ENCODE measurements around the gene SMAD3. TPM values are rescaled to one million over a fixed set of nuclear protein-coding genes. Genes with fewer than 3 reads are reported as not detected.

Gene SMAD3
- total RNA-seq, 6 experiments from 2014 or later: 9.2 to 34.0 (median 14.4) TPM

DNA sequence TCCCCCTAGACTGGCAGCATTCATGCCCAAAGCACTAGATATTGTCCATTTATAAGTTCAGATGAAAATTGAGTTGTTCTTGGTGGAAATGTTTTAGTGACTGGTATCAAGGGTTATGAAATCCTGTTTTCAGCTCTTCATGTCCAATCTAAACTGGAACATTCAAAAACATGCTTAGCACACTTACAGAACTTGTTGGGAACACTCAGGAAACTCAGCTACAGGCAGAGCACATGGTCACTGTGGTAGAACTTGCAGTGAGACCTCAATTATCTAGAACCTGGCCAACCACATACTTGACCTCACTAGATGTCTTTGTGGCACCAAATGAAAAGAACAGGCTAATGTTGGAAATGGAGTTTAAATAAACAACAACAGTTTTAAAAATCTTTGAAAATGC is 88.8 kb downstream of the SMAD3 start:
- DNase-seq (no peak), ATAC-seq (no peak)
- TF ChIP-seq, protein P1, sequence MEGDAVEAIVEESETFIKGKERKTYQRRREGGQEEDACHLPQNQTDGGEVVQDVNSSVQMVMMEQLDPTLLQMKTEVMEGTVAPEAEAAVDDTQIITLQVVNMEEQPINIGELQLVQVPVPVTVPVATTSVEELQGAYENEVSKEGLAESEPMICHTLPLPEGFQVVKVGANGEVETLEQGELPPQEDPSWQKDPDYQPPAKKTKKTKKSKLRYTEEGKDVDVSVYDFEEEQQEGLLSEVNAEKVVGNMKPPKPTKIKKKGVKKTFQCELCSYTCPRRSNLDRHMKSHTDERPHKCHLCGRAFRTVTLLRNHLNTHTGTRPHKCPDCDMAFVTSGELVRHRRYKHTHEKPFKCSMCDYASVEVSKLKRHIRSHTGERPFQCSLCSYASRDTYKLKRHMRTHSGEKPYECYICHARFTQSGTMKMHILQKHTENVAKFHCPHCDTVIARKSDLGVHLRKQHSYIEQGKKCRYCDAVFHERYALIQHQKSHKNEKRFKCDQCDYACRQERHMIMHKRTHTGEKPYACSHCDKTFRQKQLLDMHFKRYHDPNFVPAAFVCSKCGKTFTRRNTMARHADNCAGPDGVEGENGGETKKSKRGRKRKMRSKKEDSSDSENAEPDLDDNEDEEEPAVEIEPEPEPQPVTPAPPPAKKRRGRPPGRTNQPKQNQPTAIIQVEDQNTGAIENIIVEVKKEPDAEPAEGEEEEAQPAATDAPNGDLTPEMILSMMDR (IDR thresholded peaks at IDR 0.05): no peak
- no peak for TF ChIP-seq POLR2A (IDR thresholded peaks at IDR 0.05)
- Histone ChIP-seq H3K27me3 (no peaks in the 10 kb centered on the region), H3K36me3 (no peaks in the 10 kb centered on the region), H3K4me1 (peaks cover 0 to 23% (median 12%) of the 10 kb centered on the region in 4 donors), H3K4me3 (no peak overlapping the region), H3K27ac (no peak overlapping the region), H3K9me3 (no peaks in the 10 kb centered on the region)
- intact Hi-C loops (cut with DNase I): no loop called here

DNA sequence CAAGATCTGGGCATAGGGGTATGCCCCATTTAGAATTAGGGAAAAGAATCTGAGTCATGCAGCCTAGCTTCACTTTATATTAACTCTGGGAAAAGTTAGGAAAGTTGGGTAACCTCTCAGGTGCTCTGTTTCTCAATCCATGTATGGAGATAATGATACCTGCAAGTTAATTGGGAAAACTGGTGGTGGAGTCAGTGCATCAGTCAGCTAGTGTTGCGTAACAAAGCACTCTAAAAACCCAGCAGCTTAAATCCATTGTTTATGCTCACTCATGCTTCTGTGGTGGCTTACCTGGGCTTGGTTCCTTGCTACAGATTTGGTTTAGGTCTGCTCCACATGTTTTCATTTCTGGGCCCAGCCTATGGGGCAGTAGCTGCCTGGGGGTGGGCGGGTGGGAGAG is 91.0 kb downstream of the SMAD3 start:
- no peaks in the 10 kb centered on the region for H3K9me3 ChIP-seq
- TF ChIP-seq, protein P1 (IDR thresholded peaks at IDR 0.05): no peak
- no peak for TF ChIP-seq POLR2A (IDR thresholded peaks at IDR 0.05)
- WGBS (ENCODE audit: insufficient coverage, low coverage, low lambda C conversion rate, missing lambda C conversion rate): 89% methylated on average over 1 of the region's 2 CpGs
- no peak overlapping the region for H3K4me3 ChIP-seq
- peaks cover 0 to 3% (median under 1%) of the 10 kb centered on the region in 4 donors for H3K4me1 ChIP-seq
- H3K27me3 ChIP-seq: no peaks in the 10 kb centered on the region
- ATAC-seq (no peak), DNase-seq (no peak)
- H3K36me3 ChIP-seq: no peaks in the 10 kb centered on the region
- intact Hi-C loops (cut with DNase I): no loop called here
- no peak overlapping the region for H3K27ac ChIP-seq

DNA sequence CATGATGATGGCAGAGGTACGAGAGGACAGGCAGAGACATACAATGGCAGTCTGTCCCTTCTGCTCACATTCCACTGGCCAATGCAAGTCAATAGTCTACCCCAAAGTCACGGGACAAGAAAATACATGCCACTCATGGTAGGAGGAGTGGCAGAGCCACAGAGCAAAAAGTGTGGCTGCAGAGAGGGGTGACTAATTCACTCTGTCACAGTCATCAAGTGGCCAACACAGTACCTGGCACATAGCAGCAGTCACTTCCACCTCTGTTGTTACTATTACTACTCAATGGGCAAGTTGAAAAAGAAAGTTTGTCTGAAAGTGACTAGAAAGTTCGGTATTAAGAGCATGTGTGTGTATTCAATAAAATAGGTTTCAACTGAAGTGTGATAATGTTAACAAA is 91.4 kb downstream of the SMAD3 start:
- WGBS (ENCODE audit: insufficient coverage, low coverage, low lambda C conversion rate, missing lambda C conversion rate): 95% methylated on average over 2 of the region's 3 CpGs
- Histone ChIP-seq H3K9me3 (no peaks in the 10 kb centered on the region), H3K27ac (no peak overlapping the region), H3K4me1 (peaks cover 0 to 3% (median 0%) of the 10 kb centered on the region in 4 donors), H3K27me3 (no peaks in the 10 kb centered on the region), H3K36me3 (no peaks in the 10 kb centered on the region), H3K4me3 (no peak overlapping the region)
- DNase-seq (no peak), ATAC-seq (no peak)
- TF ChIP-seq, protein P1 (IDR thresholded peaks at IDR 0.05): no peak
- TF ChIP-seq POLR2A (IDR thresholded peaks at IDR 0.05): no peak
- intact Hi-C loops (cut with DNase I): no loop called here

DNA sequence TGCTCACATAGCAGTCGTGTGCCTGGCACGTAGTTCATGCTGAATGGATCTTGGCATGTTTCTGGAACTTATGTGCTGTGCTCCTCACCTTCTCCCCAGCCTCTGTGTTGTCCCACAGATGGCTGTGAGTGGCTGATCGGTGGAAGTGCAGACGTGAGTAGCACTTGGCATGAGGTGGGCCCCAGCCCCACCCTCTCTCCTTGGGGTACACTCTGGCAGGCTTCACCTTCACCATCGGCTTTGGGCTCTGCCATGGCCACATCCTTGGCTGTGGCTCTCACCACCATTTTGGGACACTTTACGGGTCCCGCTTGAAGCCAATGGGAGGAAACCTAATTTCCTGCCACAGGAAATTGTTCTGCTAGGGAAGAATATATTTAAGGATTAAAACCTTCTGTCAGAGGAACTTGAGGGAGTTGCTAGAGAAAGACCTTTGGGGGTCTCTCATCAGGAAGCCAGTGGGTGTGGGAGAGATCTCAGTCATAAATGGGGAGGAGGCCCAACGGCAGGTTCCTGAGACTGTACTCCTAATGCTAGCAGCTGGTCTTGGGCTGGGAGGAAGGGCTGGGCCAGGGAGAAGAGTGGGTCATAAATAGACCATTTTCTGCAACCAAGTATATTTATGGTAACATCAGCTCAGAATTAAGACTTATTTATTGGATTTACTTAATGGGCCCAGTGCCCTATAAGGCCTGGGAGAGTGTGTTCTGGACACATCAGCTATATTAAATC is 92.3 kb downstream of the SMAD3 start:
- Histone ChIP-seq H3K9me3 (no peaks in the 10 kb centered on the region), H3K27me3 (no peaks in the 10 kb centered on the region), H3K27ac (no peak overlapping the region), H3K4me1 (peaks cover 0 to 3% (median 0%) of the 10 kb centered on the region in 4 donors), H3K36me3 (no peaks in the 10 kb centered on the region), H3K4me3 (no peak overlapping the region)
- no peak for DNase-seq
- ATAC-seq: peak in 1 of 4 donors; percentile 23
- intact Hi-C loops (cut with DNase I): no loop called here
- TF ChIP-seq, protein P1 (IDR thresholded peaks at IDR 0.05): no peak
- no peak for TF ChIP-seq POLR2A (IDR thresholded peaks at IDR 0.05)
- WGBS (ENCODE audit: insufficient coverage, low coverage, low lambda C conversion rate, missing lambda C conversion rate): 59% methylated on average over 5 of the region's 8 CpGs
